ENCODE results near the gene PAPOLA.

DNA sequence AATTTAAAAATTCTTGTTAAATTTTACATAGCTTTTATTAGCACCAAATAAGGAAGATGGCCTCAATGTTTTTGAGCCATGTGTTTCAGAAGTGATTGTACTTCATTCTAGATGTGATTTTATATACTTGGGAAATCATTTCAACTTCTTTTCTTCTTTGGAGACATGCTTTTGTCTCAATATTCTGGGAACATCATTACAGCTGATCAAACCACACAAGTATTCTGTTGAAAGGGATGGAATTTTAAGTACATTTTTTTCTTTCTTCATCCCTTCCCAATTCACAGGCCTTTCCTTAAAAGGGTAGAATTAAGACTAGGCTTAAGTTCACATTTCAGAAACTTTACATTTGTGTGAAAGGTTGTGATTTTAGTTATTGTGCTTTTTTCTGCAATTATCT lies 66.4 kb downstream of the PAPOLA start:
- no peak for TF ChIP-seq CTCF (IDR thresholded peaks at IDR 0.05)
- TF ChIP-seq POLR2A (IDR thresholded peaks at IDR 0.05) = no peak

All from thyroid gland (tissue), 4 donors.